Measurements from ENCODE around the gene CHP2. TPM values are rescaled to one million over a fixed set of nuclear protein-coding genes. Genes with fewer than 3 reads are reported as not detected.

Gene CHP2
- total RNA-seq, 1 donor from 2014 or later = not detected

DNA sequence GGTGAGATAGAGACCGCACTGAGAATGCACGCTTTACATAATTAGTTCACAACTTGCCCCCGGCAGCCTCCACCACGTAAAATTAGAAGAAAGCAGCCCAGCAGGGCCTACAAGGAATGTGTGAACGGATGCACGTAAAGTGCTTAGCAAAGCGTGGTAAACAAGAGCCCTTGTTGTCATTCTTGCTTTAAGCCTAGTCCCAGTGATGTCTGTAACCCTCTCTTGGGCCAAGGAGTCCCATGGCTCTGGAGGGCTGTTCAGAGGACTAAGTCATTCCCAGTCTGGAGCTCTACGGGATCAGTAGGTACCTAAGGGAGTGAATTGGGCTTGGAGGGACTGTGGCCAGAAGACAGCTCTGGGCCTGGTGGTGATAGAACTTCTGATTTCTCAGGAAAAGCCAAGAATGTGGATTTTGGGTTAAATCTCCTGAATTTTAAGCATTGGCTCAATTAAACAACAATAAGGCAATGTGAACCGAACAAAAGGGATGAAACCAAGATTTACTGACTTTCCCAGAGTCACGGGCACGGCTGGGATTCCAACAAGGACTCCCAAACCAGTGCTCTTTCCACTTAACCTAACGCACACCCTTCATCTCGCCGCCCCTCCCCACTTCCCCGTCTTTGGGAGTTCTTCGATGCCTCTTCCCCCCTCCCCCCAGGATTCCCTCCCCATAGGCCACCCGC is 775 bp upstream of the CHP2 start:
- Mint-ChIP-seq H3K27me3 (ENCODE audit: low read depth) (peaks cover 63% of the 10 kb centered on the region), H3K4me1 (no peaks in the 10 kb centered on the region), H3K9me3 (peaks cover 7% of the 10 kb centered on the region), H3K4me3 (no peak overlapping the region), H3K27ac (ENCODE audit: unreplicated experiment) (no peak overlapping the region), H3K36me3 (ENCODE audit: low read depth) (no peaks in the 10 kb centered on the region)
- no peak for DNase-seq (ENCODE audit: low read depth, low spot score)
- TF ChIP-seq, protein P1, sequence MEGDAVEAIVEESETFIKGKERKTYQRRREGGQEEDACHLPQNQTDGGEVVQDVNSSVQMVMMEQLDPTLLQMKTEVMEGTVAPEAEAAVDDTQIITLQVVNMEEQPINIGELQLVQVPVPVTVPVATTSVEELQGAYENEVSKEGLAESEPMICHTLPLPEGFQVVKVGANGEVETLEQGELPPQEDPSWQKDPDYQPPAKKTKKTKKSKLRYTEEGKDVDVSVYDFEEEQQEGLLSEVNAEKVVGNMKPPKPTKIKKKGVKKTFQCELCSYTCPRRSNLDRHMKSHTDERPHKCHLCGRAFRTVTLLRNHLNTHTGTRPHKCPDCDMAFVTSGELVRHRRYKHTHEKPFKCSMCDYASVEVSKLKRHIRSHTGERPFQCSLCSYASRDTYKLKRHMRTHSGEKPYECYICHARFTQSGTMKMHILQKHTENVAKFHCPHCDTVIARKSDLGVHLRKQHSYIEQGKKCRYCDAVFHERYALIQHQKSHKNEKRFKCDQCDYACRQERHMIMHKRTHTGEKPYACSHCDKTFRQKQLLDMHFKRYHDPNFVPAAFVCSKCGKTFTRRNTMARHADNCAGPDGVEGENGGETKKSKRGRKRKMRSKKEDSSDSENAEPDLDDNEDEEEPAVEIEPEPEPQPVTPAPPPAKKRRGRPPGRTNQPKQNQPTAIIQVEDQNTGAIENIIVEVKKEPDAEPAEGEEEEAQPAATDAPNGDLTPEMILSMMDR (conservative IDR thresholded peaks at IDR 0.05) = no peak

GRCh38 chr16:23755484-23755809 is 621 bp downstream of the CHP2 start:
- Mint-ChIP-seq H3K4me1 (no peaks in the 10 kb centered on the region), H3K27ac (ENCODE audit: unreplicated experiment) (no peak overlapping the region), H3K27me3 (ENCODE audit: low read depth) (peaks cover 66% of the 10 kb centered on the region), H3K9me3 (peaks cover 7% of the 10 kb centered on the region), H3K4me3 (no peak overlapping the region), H3K36me3 (ENCODE audit: low read depth) (no peaks in the 10 kb centered on the region)
- TF ChIP-seq, protein P1 (conservative IDR thresholded peaks at IDR 0.05) = no peak
- no peak for DNase-seq (ENCODE audit: low read depth, low spot score)

DNA sequence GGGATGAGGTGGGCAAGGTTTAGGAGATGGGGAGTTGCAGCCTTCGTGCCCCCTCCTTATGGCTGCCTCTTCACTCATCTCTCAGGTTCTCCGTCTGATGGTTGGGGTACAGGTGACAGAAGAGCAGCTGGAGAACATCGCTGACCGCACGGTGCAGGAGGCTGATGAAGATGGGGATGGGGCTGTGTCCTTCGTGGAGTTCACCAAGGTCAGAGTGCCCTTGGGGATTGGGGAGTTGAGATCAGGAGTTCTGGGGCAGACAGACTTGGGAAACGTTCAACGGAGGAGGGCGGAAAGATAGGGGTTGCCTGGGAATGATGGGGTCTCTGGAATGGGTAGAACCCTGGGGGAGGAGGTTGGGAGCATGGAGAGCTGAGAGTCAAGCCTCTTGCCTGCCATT is 2.3 kb downstream of the CHP2 start:
- H3K9me3 Mint-ChIP-seq = peaks cover 7% of the 10 kb centered on the region
- no peaks in the 10 kb centered on the region for H3K4me1 Mint-ChIP-seq
- H3K27ac Mint-ChIP-seq (ENCODE audit: unreplicated experiment) = no peak overlapping the region
- no peak for DNase-seq (ENCODE audit: low read depth, low spot score)
- H3K27me3 Mint-ChIP-seq (ENCODE audit: low read depth) = peaks cover 60% of the 10 kb centered on the region
- H3K36me3 Mint-ChIP-seq (ENCODE audit: low read depth) = no peaks in the 10 kb centered on the region
- no peak overlapping the region for H3K4me3 Mint-ChIP-seq
- TF ChIP-seq, protein P1 (conservative IDR thresholded peaks at IDR 0.05) = no peak

DNA sequence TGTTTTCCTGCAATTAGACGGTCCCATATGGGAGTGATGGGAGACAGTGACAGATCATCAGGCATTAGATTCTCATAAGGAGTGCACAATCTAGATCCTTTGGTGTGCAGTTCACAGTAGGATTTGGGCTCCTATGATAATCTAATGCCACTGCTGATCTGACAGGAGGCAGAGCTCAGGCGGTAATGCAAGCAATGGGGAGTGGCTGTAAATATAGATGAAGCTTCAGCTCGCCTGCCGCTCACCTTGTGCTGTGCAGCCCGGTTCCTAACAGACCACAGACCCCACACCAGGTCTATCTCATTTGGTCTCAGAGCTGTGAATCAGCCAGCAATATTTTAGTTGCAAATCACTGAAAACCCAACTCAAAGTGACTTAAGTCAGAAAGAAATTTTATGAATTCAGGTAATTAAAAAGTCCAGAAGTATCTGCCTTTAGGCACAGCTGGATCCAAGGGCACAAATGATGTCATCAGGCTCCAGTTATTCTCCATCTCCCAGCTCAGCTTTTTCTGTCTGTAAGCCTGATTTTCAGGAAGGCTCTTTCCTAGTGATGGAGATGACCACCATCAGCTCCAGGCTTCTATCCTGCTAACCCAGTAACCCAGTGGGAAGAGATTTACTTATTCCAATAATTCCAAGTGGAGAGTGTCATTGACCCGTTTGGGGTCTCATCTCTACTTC is 3.3 kb downstream of the CHP2 start:
- H3K27me3 Mint-ChIP-seq (ENCODE audit: low read depth) = peaks cover 56% of the 10 kb centered on the region
- TF ChIP-seq, protein P1 (conservative IDR thresholded peaks at IDR 0.05) = no peak
- no peak for DNase-seq (ENCODE audit: low read depth, low spot score)
- no peak overlapping the region for H3K27ac Mint-ChIP-seq (ENCODE audit: unreplicated experiment)
- no peak overlapping the region for H3K4me3 Mint-ChIP-seq
- no peaks in the 10 kb centered on the region for H3K4me1 Mint-ChIP-seq
- peaks cover 7% of the 10 kb centered on the region for H3K9me3 Mint-ChIP-seq
- no peaks in the 10 kb centered on the region for H3K36me3 Mint-ChIP-seq (ENCODE audit: low read depth)

DNA sequence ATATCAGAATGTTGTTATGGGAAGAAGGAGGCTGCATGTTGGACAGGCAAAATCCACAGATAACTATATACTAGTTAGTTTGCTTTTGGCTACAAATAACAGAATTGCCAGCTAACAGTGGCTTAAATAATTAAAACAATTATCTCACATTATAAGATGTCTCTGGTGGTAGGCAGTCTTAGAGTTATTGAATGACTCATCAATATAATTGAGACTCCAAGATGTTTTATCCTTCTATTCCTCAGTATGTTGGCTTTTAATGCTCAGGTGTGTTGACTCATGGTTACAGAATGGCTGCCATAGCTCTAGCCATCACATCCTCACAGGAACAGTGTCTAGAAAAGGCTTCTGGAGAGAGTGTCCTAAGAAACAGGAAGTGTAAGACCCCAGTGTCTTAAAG is 11.1 kb downstream of the CHP2 start:
- Mint-ChIP-seq H3K4me1 (no peaks in the 10 kb centered on the region), H3K27ac (ENCODE audit: unreplicated experiment) (no peak overlapping the region)
- DNase-seq (ENCODE audit: low read depth, low spot score) = no peak

More for the DNA sequence above, 11.1 kb downstream of the CHP2 start:
- H3K27me3 Mint-ChIP-seq (ENCODE audit: low read depth) = peaks cover 17% of the 10 kb centered on the region
- H3K4me3 Mint-ChIP-seq = no peak overlapping the region
- no peaks in the 10 kb centered on the region for H3K9me3 Mint-ChIP-seq
- no peaks in the 10 kb centered on the region for H3K36me3 Mint-ChIP-seq (ENCODE audit: low read depth)
- TF ChIP-seq, protein P1 (conservative IDR thresholded peaks at IDR 0.05) = no peak
